IMR-90 (cell line): ENCODE measurements around the gene RTN3. TPM values are rescaled to one million over a fixed set of nuclear protein-coding genes. Genes with fewer than 3 reads are reported as not detected.

Experiments used
- CEBPB ChIP-seq: IDR thresholded peaks from 2 replicates; pipeline ENCODE4 v1.6.1; 2012; ENCODE audit warnings: low read depth, low read length, improper control_type of control experiment
- ELK1 ChIP-seq: fragments of 150-350 bp; IDR thresholded peaks from 2 replicates; pipeline ENCODE4 v1.6.1; 2016; ENCODE audit warnings: low read depth, mild to moderate bottlenecking, low read length, moderate library complexity, borderline replicate concordance
- MAFK ChIP-seq: IDR thresholded peaks from 2 replicates; pipeline ENCODE4 v1.6.1; 2012; ENCODE audit warnings: low read depth, low read length, improper control_type of control experiment
- MAZ ChIP-seq: IDR thresholded peaks from 2 replicates; pipeline ENCODE4 v1.6.1; 2012; ENCODE audit warnings: low read depth, mild to moderate bottlenecking, low read length, improper control_type of control experiment, moderate library complexity, borderline replicate concordance
- MXI1 ChIP-seq: IDR thresholded peaks from 2 replicates; pipeline ENCODE4 v1.6.1; 2012; ENCODE audit warnings: low read depth, mild to moderate bottlenecking, low read length, moderate library complexity, borderline replicate concordance
- POLR2A ChIP-seq: IDR thresholded peaks from 2 replicates; pipeline ENCODE4 v1.6.1; 2012; ENCODE audit warnings: mild to moderate bottlenecking, low read depth, low read length
- USF2 ChIP-seq: fragments of 150-350 bp; IDR thresholded peaks from 2 replicates; pipeline ENCODE4 v1.6.1; 2017; ENCODE audit warnings: mild to moderate bottlenecking, antibody characterized with exemption, low read length, low read depth
- polyA plus RNA-seq, 3 experiments: library from polyadenylated mRNA; depleted of rRNA; stranded (reverse); fragments of >200 nt; gene quantifications; 2 replicates each; pipeline ENCODE4 v1.2.3, GENCODE V29; 2012; ENCODE audit warnings: low replicate concordance in 1 of 3
- total RNA-seq: library from RNA; depleted of rRNA; stranded (reverse); fragments of >200 nt; gene quantifications from 2 replicates; pipeline ENCODE4 v1.2.3, GENCODE V29; 2012

The RTN3 gene
- total and polyA plus RNA-seq, 2 of the 4 experiments (the other 2 are of a cell fraction): 31.2 to 64.6 TPM

- TF ChIP-seq ELK1 (no peak), CEBPB (no peak), MAFK (no peak), POLR2A (peak; percentile 92), MAZ (peak; percentile 74; the same call in 1 of the 2 replicates), MXI1 (peak; percentile 70; the same call in 1 of the 2 replicates), USF2 (no peak)
Measured at GRCh38 chr11:63681321-63682065, at the start of gene RTN3 (continued).
